Activated gamma-delta T cell treated with Interleukin-2 at 50 U/mL for 16 hours (primary cell): ENCODE data around the gene RRN3.
"Not testable (repeated sequence)": the region's sequence is repeated elsewhere in the genome, so short reads cannot be mapped to it uniquely, and the experiment has no call there.

Source experiments
- DNase-seq: peaks from one replicate; pipeline ENCODE4 v3.0.0-alpha.2; 2020

The RRN3 gene

GRCh38 chr16:15093955-15094827 lies at the start of gene RRN3:
TSS of gene RRN3 (minus strand) at chr16:15094272. CDS start at chr16:15094233, 39 bp downstream.
- peak; percentile 78 for DNase-seq

GRCh38 chr16:15143601-15144091 lies 49.6 kb upstream of the RRN3 start:
- DNase-seq: not testable (repeated sequence)

GRCh38 chr16:15142891-15143600 lies 49.0 kb upstream of the RRN3 start:
- DNase-seq: not testable (repeated sequence)

GRCh38 chr16:15142107-15142890 lies 48.2 kb upstream of the RRN3 start:
- not testable (repeated sequence) for DNase-seq

GRCh38 chr16:15141586-15141985 lies 47.5 kb upstream of the RRN3 start:
- DNase-seq: no peak

GRCh38 chr16:15140444-15141365 lies 46.6 kb upstream of the RRN3 start:
- DNase-seq: not testable (repeated sequence)

GRCh38 chr16:15137514-15137913 lies 43.4 kb upstream of the RRN3 start:
- DNase-seq: not testable (repeated sequence)

- not testable (repeated sequence) for DNase-seq
These were observed 41.6 kb upstream of the RRN3 start for GRCh38 chr16:15135483-15136360.

GRCh38 chr16:15134752-15135482 lies 40.8 kb upstream of the RRN3 start:
- DNase-seq: not testable (repeated sequence)

GRCh38 chr16:15133554-15133953 lies 39.5 kb upstream of the RRN3 start:
- not testable (repeated sequence) for DNase-seq

GRCh38 chr16:15132719-15133428 lies 38.8 kb upstream of the RRN3 start:
- not testable (repeated sequence) for DNase-seq

GRCh38 chr16:15130943-15131700 lies 37.0 kb upstream of the RRN3 start:
- DNase-seq: not testable (repeated sequence)

- not testable (repeated sequence) for DNase-seq
These were observed 36.3 kb upstream of the RRN3 start for GRCh38 chr16:15130256-15130932.

GRCh38 chr16:15127641-15128425 lies 33.8 kb upstream of the RRN3 start:
- DNase-seq: not testable (repeated sequence)

- not testable (repeated sequence) for DNase-seq
These were observed 6.4 kb upstream of the RRN3 start for GRCh38 chr16:15100372-15100987.

GRCh38 chr16:15099366-15099909 lies 5.4 kb upstream of the RRN3 start:
- not testable (repeated sequence) for DNase-seq
